Activated CD4-positive, alpha-beta T cell treated with anti-CD3 and anti-CD28 coated beads, Interleukin-2, amount 10 ng/mL, durations not matched to agents 7 days and 5 days (primary cell): Measurements from ENCODE around the gene C1orf198. TPM values are rescaled to one million over a fixed set of nuclear protein-coding genes. Genes with fewer than 3 reads are reported as not detected.

Experiments
- CTCF ChIA-PET: fragments of 350-600 bp; sonication (Branson Sonifier 250); formaldehyde crosslinking; loops from one replicate; lab custom pipeline; 2021; ENCODE audit warnings: antibody characterized with exemption; lab: Charles Lee
- POLR2A ChIA-PET: fragments of 350-600 bp; sonication (Branson Sonifier 250); formaldehyde crosslinking; loops from one replicate; lab custom pipeline; 2021; ENCODE audit warnings: antibody characterized with exemption; lab: Charles Lee
- DNase-seq: peaks from one replicate; pipeline ENCODE4 v3.0.0-alpha.2; 2020
- H3K27ac Mint-ChIP-seq: one replicate; pipeline ENCODE4 v1.8.0; 2021; ENCODE audit warnings: mild to moderate bottlenecking, moderate library complexity, mixed read lengths
- H3K27me3 Mint-ChIP-seq: one replicate; pipeline ENCODE4 v1.8.0; 2021; ENCODE audit warnings: mixed read lengths
- H3K36me3 Mint-ChIP-seq: one replicate; pipeline ENCODE4 v1.8.0; 2021; ENCODE audit warnings: low read depth, mixed read lengths
- H3K4me1 Mint-ChIP-seq: one replicate; pipeline ENCODE4 v1.8.0; 2021; ENCODE audit warnings: mixed read lengths
- H3K4me3 Mint-ChIP-seq: one replicate; pipeline ENCODE4 v1.8.0; 2021; ENCODE audit warnings: mild to moderate bottlenecking, moderate library complexity, mixed read lengths
- H3K9me3 Mint-ChIP-seq: one replicate; pipeline ENCODE4 v1.8.0; 2021; ENCODE audit warnings: mixed read lengths
- total RNA-seq, 2 experiments: library from RNA; stranded (reverse); gene quantifications; one replicate each; pipeline ENCODE4 v1.2.3, GENCODE V29; 2021

Gene C1orf198
- total RNA-seq, 2 experiments from 2014 or later = 2.0 to 2.4 TPM

- Mint-ChIP-seq H3K4me3 (no peak overlapping the region), H3K27me3 (peaks cover 25% of the 10 kb centered on the region), H3K4me1 (peaks cover 19% of the 10 kb centered on the region), H3K36me3 (no peaks in the 10 kb centered on the region), H3K27ac (no peak overlapping the region), H3K9me3 (no peaks in the 10 kb centered on the region)
- CTCF ChIA-PET = interaction anchor here (1.3 kb wide), 1 partner anchor 13 kb away, joined by 3 read pairs; no protein-coding TSS in a partner anchor
- POLR2A ChIA-PET = no interaction called here
- DNase-seq = no peak
These were observed 3.1 kb downstream of the C1orf198 start for GRCh38 chr1:230865062-230865817.

- ChIA-PET CTCF (interaction anchor here (1.1 to 1.3 kb wide), 2 partner anchors 12 to 38 kb away, joined by 3 read pairs; no protein-coding TSS in a partner anchor), POLR2A (no interaction called here)
- Mint-ChIP-seq H3K4me1 (peaks cover 19% of the 10 kb centered on the region), H3K36me3 (no peaks in the 10 kb centered on the region), H3K27me3 (peaks cover 18% of the 10 kb centered on the region), H3K4me3 (no peak overlapping the region), H3K9me3 (no peaks in the 10 kb centered on the region), H3K27ac (no peak overlapping the region)
- DNase-seq = no peak
These were observed 3.9 kb downstream of the C1orf198 start for GRCh38 chr1:230864441-230864840.

GRCh38 chr1:230863449-230863848 is 4.9 kb downstream of the C1orf198 start:
- ChIA-PET POLR2A (no interaction called here), CTCF (interaction anchor here (1.1 kb wide), 1 partner anchor 37 kb away, joined by 3 read pairs; no protein-coding TSS in a partner anchor)
- Mint-ChIP-seq H3K9me3 (no peaks in the 10 kb centered on the region), H3K27ac (no peak overlapping the region), H3K36me3 (no peaks in the 10 kb centered on the region), H3K27me3 (peaks cover 10% of the 10 kb centered on the region), H3K4me1 (peaks cover 17% of the 10 kb centered on the region), H3K4me3 (no peak overlapping the region)
- DNase-seq = no peak

- no peak overlapping the region for H3K4me3 Mint-ChIP-seq
These were observed 6.2 kb downstream of the C1orf198 start for GRCh38 chr1:230861970-230862595.

GRCh38 chr1:230861489-230861888 is 6.8 kb downstream of the C1orf198 start:
- POLR2A ChIA-PET = interaction anchor here (0.6 kb wide), 1 partner anchor 31 kb away, joined by 3 read pairs; no protein-coding TSS in a partner anchor
- Mint-ChIP-seq H3K9me3 (no peaks in the 10 kb centered on the region), H3K27me3 (no peaks in the 10 kb centered on the region), H3K4me3 (no peak overlapping the region), H3K4me1 (peaks cover 9% of the 10 kb centered on the region), H3K36me3 (no peaks in the 10 kb centered on the region), H3K27ac (no peak overlapping the region)
- CTCF ChIA-PET = interaction anchor here (0.5 kb wide), 1 partner anchor 893 kb away, joined by 3 read pairs; no protein-coding TSS in a partner anchor
- no peak for DNase-seq

More at GRCh38 chr1:230861970-230862595, 6.2 kb downstream of the C1orf198 start:
- CTCF ChIA-PET = interaction anchor here (0.5 kb wide), 1 partner anchor 893 kb away, joined by 3 read pairs; no protein-coding TSS in a partner anchor
- H3K27me3 Mint-ChIP-seq = peaks cover 4% of the 10 kb centered on the region
- no peaks in the 10 kb centered on the region for H3K9me3 Mint-ChIP-seq
- H3K27ac Mint-ChIP-seq = no peak overlapping the region
- no peak for DNase-seq
- peaks cover 13% of the 10 kb centered on the region for H3K4me1 Mint-ChIP-seq
- POLR2A ChIA-PET = interaction anchor here (0.6 kb wide), 1 partner anchor 32 kb away, joined by 3 read pairs; no protein-coding TSS in a partner anchor
- no peaks in the 10 kb centered on the region for H3K36me3 Mint-ChIP-seq

GRCh38 chr1:230860617-230861384 is 7.5 kb downstream of the C1orf198 start:
- no peaks in the 10 kb centered on the region for H3K36me3 Mint-ChIP-seq
- ChIA-PET POLR2A (no interaction called here), CTCF (no interaction called here)
- peaks cover 9% of the 10 kb centered on the region for H3K4me1 Mint-ChIP-seq
- H3K9me3 Mint-ChIP-seq = no peaks in the 10 kb centered on the region
- H3K4me3 Mint-ChIP-seq = no peak overlapping the region
- no peak for DNase-seq
- H3K27me3 Mint-ChIP-seq = no peaks in the 10 kb centered on the region
- no peak overlapping the region for H3K27ac Mint-ChIP-seq

- Mint-ChIP-seq H3K27me3 (no peaks in the 10 kb centered on the region), H3K36me3 (no peaks in the 10 kb centered on the region), H3K27ac (no peak overlapping the region), H3K4me1 (peaks cover 9% of the 10 kb centered on the region), H3K4me3 (no peak overlapping the region), H3K9me3 (no peaks in the 10 kb centered on the region)
- POLR2A ChIA-PET = no interaction called here
- no peak for DNase-seq
- CTCF ChIA-PET = interaction anchor here (0.6 kb wide), 1 partner anchor 42 kb away, joined by 4 read pairs; no protein-coding TSS in a partner anchor
These were observed 9.2 kb downstream of the C1orf198 start for GRCh38 chr1:230858918-230859729.

GRCh38 chr1:230858236-230858820 is 10.0 kb downstream of the C1orf198 start:
- Mint-ChIP-seq H3K4me1 (peaks cover 7% of the 10 kb centered on the region), H3K27me3 (no peaks in the 10 kb centered on the region), H3K4me3 (no peak overlapping the region), H3K27ac (no peak overlapping the region), H3K9me3 (no peaks in the 10 kb centered on the region), H3K36me3 (no peaks in the 10 kb centered on the region)
- ChIA-PET POLR2A (no interaction called here), CTCF (interaction anchor here (0.6 kb wide), 1 partner anchor 43 kb away, joined by 4 read pairs; no protein-coding TSS in a partner anchor)
- no peak for DNase-seq

GRCh38 chr1:230857822-230858221 is 10.5 kb downstream of the C1orf198 start:
- H3K27me3 Mint-ChIP-seq = no peaks in the 10 kb centered on the region
- DNase-seq = no peak
- H3K4me1 Mint-ChIP-seq = peaks cover 2% of the 10 kb centered on the region
- no peaks in the 10 kb centered on the region for H3K36me3 Mint-ChIP-seq
- CTCF ChIA-PET = no interaction called here
- POLR2A ChIA-PET = no interaction called here
- no peak overlapping the region for H3K4me3 Mint-ChIP-seq
- no peaks in the 10 kb centered on the region for H3K9me3 Mint-ChIP-seq
- no peak overlapping the region for H3K27ac Mint-ChIP-seq

GRCh38 chr1:230857077-230857476 is 11.2 kb downstream of the C1orf198 start:
- H3K36me3 Mint-ChIP-seq = no peaks in the 10 kb centered on the region
- no peak overlapping the region for H3K27ac Mint-ChIP-seq
- H3K4me3 Mint-ChIP-seq = no peak overlapping the region
- POLR2A ChIA-PET = no interaction called here
- H3K27me3 Mint-ChIP-seq = no peaks in the 10 kb centered on the region
- no peaks in the 10 kb centered on the region for H3K4me1 Mint-ChIP-seq
- CTCF ChIA-PET = no interaction called here
- DNase-seq = no peak
- no peaks in the 10 kb centered on the region for H3K9me3 Mint-ChIP-seq

GRCh38 chr1:230855886-230856285 is 12.4 kb downstream of the C1orf198 start:
- no peak overlapping the region for H3K4me3 Mint-ChIP-seq
- no peaks in the 10 kb centered on the region for H3K27me3 Mint-ChIP-seq
- H3K27ac Mint-ChIP-seq = no peak overlapping the region
- ChIA-PET CTCF (no interaction called here), POLR2A (no interaction called here)
- no peaks in the 10 kb centered on the region for H3K36me3 Mint-ChIP-seq
- H3K4me1 Mint-ChIP-seq = no peaks in the 10 kb centered on the region
- no peaks in the 10 kb centered on the region for H3K9me3 Mint-ChIP-seq
- DNase-seq = no peak
